ENCODE results near the gene ZNF57.
"Not testable (repeated sequence)": the region's sequence is repeated elsewhere in the genome, so short reads cannot be mapped to it uniquely, and the experiment has no call there.

ZNF57 gene

DNA sequence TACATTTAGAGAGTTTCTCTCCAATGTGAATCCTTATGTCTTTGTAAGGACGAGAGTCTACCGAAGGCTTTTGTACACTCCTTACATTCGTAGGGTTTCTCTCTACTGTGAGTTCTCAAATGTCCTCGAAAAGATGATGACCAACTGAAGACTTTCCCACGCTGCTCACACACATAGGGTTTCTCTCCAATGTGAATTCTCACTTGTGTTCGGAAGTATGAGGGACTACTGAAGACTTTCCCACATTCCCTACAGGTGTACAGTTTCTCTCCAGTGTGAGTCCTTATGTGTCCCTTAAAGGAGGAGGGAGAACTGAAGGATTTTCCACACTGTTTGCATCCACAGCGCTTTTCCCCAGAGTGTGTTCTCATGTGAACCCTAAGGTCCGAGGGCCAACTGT, 4.0 kb upstream of the ZNF57 start:
- no peak for DNase-seq (ENCODE audit: low read depth in 2 of 2)

DNA sequence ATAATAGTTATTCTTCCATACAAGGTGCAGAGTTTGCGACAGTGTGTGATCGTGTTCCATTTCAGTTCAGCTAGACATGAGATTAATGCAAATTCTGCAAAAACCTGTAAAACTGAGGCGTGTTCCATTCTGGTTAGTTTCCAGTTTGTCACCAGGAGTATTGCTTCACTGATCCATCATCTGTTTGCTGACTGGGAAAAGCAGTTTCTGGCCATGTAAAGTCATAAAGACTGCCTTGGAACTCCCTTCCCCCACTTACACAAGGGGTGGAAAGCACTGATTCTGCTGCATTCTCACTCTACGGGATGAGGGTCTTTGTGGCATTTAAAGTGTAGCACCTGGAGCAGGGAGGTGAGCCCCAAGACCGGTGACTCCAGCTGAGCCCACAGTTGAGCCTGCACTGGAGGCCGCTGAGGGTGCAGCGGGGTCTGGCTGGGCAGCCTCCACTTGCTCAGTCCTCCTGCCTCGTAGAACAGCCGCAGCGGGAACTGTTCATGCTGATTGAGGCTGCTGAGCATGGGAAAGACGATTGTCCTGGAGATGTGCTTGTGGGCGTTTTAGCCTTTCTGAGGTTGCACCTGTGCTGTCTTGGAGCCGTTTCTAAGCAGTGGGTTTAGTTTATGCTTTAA, 2.0 kb downstream of the ZNF57 start:
- DNase-seq (ENCODE audit: low read depth in 2 of 2): no peak

DNA sequence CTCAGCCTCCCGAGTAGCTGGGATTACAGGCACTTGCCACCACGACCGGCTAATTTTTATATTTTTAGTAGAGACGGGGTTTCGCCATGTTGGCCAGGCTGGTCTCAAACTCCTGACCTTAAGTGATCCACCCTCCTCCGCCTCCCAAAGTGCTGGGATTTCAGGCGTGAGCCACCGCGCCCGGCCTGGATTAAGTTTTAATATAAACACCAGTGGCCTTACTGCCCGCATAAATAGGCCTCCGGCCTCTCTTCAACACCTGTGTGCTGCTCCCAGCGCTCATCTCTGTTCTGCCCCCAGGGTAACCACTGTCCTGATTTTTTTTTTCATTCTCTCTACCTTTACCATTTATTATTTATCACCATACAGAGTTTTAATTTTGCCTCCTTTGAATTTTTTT, 2.6 kb downstream of the ZNF57 start:
- DNase-seq (ENCODE audit: low read depth in 2 of 2): not testable (repeated sequence)

DNA sequence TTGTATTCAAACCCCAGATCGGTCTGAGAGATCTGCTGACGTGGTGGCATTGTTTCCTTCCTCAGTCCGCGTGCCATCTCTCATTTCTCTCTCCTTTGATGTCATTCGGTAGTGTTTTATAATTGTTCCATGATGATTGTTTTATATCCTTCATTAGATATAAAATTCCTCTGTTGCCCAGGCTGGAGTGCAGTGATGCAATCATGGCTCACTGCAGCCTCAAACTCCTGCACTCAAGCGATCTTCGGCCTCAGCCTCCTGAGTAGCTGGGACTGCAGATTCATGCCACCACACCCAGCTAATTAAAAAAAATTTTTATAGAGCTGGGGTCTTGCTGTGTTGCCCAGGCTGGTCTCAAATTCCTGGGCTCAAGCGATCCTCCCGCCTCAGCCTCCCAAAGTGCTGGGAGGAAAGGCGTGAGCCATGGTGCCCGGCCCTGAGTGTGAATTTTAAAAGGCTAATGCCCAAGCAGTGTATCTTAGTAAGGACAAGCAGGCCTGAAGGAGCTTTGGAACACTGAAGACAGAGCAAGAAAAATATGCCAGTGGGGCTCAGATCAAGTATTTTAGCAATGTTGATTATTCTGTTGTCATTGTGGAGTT, 5.3 kb downstream of the ZNF57 start:
- no peak for DNase-seq (ENCODE audit: low read depth in 2 of 2)

DNA sequence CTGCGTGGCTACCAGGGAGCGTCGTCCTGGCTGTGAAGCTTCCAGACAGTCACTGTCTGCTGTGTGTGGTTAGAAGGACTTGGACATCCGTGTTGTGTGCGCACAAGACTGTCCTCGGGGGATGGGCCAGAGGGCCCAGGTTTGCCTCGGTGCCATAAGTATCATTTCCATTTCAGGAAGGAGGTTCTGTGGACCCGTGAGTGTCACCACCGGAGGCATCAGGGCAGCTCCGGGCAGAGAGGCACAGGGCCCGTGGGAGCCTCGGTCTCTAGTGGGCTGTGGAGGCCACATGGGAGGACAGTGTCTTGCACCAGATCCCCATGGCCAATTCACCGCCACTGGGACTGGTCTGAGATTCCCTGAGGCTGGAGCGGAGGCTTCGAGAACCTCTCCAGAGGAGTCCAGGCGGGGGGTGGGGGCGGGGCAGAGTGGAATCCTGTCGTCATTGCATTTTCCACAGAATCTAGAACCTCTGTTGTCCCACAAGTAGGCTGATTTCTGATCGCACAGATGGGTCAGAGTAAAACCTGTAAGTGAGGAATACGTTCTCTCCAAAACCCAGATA, 6.0 kb downstream of the ZNF57 start:
- no peak for DNase-seq (ENCODE audit: low read depth in 2 of 2)

DNA sequence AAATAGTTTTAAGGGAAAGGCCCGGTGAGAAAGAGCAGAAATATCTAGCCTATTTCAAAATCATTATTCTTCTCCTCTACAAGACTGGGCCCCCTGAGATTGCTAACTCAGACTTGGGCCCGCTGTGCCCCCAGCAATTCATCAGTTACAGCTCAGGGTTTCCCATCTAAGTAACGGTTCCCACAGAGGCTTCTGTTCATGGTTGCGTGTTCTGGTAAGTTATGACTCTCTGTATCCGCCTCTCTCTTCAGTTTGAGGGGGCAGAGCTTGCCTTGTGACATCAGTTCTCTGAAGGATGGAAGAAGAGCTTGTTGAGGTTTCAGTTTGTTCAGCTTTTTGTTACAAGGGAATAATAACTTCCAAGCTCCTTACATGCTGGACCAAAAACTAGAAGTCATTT, 11.6 kb downstream of the ZNF57 start:
- DNase-seq (ENCODE audit: low read depth in 2 of 2): peak in 1 of 2 donors; percentile 30

DNA sequence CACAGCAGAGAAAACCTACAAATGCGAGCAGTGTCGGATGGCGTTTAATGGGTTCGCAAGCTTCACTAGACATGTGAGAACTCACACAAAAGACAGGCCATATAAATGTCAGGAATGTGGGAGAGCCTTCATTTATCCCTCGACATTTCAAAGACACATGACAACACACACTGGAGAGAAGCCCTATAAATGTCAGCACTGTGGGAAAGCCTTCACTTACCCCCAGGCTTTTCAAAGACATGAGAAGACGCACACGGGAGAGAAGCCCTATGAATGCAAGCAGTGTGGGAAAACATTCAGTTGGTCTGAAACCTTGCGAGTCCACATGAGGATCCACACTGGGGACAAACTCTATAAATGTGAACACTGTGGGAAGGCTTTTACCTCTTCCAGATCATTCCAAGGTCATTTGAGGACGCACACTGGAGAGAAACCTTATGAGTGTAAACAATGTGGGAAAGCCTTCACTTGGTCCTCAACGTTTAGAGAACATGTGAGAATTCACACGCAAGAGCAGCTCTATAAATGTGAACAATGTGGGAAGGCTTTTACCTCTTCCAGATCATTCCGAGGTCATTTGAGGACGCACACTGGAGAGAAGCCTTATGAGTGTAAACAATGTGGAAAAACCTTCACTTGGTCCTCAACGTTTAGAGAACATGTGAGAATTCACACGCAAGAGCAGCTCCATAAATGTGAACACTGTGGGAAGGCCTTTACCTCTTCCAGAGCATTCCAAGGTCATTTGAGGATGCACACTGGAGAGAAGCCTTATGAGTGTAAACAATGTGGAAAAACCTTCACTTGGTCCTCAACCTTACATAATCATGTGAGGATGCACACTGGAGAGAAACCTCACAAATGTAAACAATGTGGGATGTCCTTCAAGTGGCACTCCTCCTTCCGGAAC, 16.8 kb downstream of the ZNF57 start:
- no peak for DNase-seq (ENCODE audit: low read depth in 2 of 2)

DNA sequence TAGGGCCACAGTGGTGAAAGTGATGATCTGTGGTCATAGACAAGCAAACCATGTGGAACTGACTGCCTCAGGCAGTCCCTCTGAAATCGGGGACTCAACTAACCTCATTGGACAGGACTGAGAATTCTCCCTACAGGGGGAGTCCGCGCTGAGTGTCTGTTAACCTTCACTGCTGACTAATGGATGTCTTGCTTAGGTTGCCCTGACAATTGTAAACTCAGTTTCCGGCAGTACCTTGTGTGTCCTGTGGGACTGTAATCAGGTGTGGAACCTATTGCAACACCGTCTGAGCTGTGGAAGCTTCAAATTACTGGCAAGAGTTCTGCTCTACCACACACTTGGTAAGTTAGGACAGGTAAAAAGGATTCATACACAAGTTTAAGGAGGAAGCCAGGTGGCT, 22.3 kb downstream of the ZNF57 start:
- DNase-seq (ENCODE audit: low read depth in 2 of 2): no peak

DNA sequence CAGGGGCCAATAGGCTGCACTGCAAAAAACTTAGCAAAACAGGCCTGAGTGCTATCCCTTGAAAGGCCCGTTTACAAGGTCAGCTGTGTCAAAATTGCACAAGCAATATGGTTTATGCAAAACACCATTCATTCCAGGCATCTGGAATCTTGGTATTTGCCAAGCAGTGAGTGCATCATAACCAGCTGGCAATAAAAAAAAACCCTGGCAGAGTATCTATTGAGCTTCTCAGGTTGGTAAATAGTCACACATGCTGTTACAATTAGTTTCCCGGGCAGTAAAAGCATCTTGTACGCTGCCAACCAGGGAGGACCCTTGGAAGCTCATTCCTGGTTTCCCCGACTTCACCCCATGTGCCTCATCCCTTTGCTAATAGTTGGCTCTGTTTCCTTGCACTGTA, 22.8 kb downstream of the ZNF57 start:
- no peak for DNase-seq (ENCODE audit: low read depth in 2 of 2)

DNA sequence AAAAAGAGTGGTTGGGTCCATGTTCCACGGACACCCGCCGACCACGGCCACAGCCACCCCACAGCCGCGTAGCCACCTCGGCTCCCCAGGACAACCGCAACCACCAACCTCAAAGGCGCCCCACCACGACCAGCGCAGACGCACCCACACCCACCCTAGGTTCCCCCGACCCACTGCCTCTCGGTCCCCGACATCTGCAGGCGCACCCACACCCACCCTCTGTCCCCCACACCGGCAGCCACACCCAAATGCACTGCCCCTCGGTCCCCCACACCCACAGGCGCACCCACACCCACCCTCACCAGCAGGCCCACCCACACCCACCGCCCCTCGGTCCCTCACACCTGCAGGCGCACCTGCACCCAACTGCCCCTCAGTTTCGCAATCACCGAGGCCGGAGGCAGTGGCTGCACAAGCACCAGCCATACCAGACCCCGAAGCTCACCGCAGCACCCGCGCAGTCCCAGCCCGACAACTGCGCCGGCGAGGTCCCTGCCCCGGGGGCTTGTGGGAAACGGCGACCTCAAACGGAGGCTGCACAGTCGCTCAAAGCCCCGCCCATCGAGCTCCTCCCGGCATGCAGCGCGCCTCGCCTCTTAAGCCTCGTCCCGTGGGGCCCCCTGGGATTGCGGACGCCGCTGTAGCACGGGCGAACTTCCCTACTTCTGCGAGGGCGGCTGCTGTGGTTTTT, 25.8 kb downstream of the ZNF57 start:
- DNase-seq (ENCODE audit: low read depth in 2 of 2): no peak

DNA sequence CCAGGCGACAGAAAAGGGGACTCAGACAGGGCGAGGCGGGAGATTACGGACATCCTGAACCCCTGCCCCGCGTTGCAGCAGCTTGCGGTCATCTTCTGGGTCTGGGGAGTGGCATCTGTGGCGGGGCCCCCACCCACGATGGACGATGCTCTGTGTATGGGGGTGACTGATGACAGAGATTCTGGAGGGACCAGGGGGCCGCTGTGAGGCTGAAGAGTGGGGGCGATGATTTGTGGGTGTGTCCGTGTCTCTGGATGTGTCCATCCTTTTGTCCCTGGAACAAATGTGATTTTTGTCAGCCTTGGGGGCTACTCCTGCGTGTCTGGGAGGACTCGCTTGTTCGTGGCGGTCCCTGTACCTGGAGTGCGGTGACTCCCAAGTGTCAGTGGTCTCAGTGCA, 26.3 kb downstream of the ZNF57 start:
- DNase-seq (ENCODE audit: low read depth in 2 of 2): no peak

DNA sequence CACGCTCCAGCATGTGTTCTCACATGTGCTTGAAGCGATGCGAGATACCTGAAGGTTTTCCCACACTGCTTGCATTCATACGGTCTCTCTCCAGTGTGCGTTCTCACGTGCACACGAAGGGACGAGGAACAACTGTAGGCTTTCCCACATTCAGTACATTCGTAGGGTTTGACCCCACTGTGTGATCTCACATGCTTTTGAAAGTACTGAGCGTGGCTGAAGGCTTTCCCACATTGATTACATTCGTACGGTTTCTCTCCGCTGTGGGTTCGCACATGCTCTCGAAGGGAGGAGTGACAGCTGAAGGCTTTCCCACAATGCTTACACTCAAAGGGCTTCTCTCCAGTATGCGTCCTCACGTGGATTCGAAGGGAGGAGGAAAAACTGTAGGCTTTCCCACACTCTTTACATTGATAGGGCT, 32.8 kb downstream of the ZNF57 start:
- no peak for DNase-seq (ENCODE audit: low read depth in 2 of 2)

DNA sequence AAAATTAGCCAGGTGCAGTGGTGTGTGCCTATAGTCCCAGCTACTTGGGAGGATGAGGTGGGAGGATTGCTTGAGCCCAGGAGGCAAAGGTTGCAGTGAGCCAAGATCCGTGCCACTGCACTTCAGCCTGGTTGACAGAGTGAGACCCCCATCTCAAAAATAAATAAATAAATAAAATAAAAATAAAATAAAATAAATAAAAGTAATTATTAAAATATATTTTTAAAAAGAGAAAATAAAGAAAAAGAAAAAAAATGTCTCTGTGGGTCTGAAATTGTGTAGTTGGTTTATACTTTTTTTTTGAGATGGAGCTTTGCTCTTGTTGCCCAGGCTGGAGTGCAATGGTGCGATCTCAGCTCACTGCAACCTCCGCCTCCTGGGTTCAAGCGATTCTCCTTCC, 35.1 kb downstream of the ZNF57 start:
- not testable (repeated sequence) for DNase-seq (ENCODE audit: low read depth in 2 of 2)

DNA sequence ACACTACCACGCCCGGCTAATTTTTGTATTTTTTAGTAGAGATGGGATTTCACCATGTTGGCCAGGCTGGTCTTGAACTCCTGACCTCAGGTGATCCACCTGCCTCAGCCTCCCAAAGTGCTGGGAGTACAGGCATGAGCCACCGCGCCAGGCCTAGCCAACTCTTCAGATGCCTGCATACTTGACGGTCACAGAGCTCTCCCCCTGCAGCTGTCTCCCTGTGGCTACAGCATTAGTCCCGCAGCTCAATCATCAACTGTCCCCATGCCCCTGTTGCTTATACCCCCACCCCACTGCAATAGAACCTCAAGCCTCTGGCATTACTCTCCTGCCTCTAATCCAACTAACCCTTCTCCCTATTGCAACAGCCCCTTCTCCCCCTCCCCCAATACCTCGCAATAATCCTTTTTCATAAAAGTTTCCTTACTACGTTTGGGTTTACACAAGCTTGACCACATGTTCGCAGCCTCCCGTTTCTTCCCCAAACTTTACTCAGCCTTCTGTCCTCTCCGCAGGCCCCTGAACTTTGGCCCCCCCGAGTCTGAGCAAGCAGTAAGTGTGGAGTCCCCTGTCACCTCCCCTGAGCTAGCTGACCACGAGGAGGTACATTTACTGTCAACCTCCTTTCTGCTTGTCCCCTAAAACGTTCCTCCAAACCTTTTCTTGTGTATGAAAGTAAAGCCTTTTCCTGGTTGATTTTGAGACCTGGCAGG, 42.4 kb downstream of the ZNF57 start:
- no peak for DNase-seq (ENCODE audit: low read depth in 2 of 2)

DNA sequence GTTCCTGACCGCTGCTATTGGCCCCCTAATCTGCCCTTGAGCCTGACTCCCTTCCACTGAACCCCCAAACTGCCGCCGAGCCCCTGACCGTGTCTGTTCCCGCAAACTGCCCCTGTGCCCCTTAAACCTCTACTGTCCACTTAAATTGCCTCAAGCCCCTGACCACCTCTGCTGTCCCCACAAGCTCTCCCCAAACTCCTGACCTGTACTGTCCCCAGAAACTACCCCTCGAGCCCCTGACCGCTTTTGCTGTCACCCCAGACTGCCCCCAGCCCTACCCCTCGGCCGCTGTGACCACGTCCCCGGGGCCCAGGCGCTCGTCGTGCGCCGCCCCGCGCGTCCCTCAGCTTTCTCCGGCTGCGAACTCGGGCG, 43.7 kb downstream of the ZNF57 start:
- no peak for DNase-seq (ENCODE audit: low read depth in 2 of 2)

DNA sequence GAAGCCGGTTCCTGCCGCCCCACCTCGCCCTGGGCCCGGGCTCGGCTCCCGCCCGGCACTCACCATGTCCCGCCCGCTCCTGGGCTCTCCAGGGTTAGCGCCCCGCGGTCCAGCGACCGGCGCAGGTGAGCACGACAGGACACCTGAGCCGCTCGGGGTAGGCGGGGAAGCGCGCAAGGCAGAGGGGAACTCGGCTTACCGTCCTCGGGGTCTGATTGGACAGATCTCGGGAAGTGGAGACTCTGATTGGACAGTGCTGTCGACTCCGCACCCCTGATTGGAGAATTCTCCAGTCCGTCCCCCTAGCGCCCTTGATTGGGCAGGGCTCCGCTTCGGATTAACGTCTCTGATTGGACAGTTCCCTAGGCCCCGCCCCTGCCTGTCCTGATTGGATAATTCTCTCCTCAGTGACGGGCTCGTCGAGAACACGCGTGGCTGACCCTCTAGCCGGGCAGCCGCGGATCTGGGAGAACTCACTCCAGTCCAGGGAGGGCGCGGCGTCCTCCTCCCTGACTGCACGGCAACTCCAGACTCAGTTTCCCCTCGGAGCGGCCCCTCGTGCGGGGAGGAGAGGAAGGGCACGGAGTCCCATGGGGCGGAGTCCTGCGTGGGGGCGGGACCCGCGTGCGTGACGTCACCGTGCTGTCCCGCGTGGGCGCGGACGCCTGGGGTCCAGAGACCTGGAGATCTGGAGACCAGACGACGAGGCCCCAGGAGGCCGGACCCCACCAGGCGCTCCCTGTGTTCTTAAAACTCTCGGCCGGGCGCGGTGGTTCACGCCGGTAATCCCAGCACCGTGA, 44.2 kb downstream of the ZNF57 start, which contains the start of gene ZNF77:
Gene ZNF77 (minus strand): TSS at position 197 of the 800 bp plus-strand sequence. CDS start 131 bp downstream, at position 66.
- DNase-seq (ENCODE audit: low read depth in 2 of 2): peak; percentile 96 to 97

DNA sequence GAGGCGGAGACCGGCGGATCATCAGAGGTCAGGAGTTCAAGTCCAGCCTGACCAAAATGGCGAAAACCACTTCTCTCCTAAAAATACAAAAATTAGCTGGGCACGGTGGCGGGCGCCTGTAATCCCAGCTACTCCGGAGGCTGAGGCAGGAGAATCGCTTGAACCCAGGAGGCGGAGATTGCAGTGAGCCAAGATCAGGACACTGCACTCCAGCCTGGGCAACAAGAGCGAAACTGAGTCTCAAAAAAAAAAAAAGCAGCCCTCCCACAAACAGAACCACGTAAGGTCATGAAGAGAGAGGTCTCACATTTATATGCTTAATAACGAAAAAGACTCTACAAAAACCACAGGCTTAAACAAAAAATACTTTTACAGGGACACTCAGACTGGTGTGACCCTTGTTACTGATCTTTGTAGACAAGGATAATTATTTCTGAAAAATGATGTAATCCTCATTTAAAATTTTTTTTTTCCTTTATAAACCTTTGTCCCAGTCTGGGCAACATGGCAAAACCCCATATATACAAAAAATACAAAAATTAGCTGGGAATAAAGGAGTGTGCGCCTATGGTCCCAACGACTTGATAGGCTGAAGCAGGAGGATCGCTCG, 45.0 kb downstream of the ZNF57 start:
- DNase-seq (ENCODE audit: low read depth in 2 of 2): no peak

DNA sequence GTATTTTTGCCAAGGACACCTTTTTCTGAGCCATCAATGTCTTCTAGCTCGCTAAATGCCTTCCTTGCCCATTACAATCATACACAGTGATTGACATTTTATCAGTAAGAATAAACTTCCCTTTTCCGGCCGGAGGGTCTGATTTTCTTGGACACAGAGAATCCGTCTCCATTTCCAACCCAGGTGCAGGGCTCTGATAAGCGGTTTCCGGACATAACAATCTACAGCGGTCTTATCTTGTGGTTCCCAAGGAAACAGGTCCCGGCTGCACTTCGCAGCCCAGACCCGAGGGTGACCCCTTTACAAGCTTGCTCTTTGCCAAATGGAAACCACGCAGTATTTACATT, 49.2 kb downstream of the ZNF57 start:
- DNase-seq (ENCODE audit: low read depth in 2 of 2): no peak

DNA sequence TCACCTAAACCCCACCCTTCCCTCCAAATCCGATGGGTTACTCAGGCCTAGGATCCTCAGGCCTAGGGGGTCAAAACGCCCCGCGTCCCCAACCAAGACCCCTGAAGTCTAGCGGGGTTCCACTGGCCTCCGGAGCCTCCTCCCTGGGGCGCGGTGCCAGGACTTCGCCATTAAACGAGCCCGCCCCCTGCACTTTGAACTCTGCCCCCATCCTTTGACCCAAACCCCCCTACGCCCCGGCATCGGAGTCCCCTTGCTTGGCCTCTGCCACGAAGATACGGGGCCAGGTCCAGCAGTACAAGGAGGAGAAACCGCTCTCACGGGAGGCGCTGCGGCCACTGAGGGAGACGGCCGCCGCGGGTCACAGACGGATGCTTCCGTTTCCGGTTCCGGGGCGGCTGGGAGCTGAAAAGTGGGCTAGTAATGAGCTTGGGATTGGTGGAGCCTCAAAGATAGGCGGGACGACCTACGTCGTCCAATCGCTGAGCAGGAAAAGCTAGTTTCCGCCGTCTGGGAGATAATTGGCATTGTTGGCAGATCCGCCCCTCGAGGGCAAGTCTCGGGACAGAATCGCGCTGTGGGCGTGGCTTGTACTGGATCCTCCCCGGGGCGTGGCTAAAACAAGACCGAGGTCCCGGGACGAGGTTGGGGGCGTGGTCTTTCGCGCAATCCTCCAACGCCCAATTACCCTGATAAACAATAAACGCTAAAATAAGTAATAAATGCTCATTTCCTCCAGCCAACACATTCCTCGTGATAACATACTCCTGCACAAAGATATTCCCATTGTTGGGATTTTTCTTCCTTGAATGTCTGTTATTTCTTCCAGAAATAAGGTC, 49.8 kb downstream of the ZNF57 start:
- DNase-seq (ENCODE audit: low read depth in 2 of 2): peak; percentile 98 to 99

All from stimulated activated CD8-positive, alpha-beta memory T cell treated with anti-CD3 and anti-CD28 coated beads, Interleukin-15, amount 100 ng/mL, for 48 hours (primary cell).